Astrocyte of the hippocampus (primary cell): ENCODE measurements around the gene SULF2.
A peak's percentile ranks its signal among the peaks of the same experiment; 100 is the strongest.

Experiments used
- DNase-seq: peaks from one replicate; pipeline ENCODE4 v3.0.0; 2011; ENCODE audit warnings: low read depth, low spot score

Gene SULF2

GRCh38 chr20:47713163-47713562, 72.1 kb downstream of the SULF2 start:
- no peak for DNase-seq

GRCh38 chr20:47711046-47711752, 74.1 kb downstream of the SULF2 start:
- peak; percentile 28 for DNase-seq

DNA sequence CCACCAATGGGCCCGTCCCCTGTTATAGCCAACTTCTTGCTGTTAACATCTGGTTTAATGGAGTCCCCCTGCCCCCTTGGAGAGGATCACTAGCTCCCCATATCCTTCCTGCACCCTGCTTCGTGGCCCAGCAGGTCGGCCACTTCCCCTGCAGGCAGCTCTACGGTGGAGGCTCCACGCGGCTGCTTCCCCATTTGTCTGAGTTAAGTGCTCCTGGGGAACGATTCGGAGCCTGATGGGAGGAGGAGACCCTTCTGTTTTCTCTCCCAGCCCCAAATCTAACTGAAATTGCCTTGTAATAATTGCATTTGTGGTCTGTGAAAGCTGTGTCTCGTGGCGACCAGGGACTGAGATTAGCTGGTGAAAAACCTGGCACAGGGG, 74.6 kb downstream of the SULF2 start:
- DNase-seq, result no peak

GRCh38 chr20:47708953-47709833, 76.1 kb downstream of the SULF2 start:
- no peak for DNase-seq

GRCh38 chr20:47708140-47708807, 77.0 kb downstream of the SULF2 start:
- DNase-seq, result no peak

DNA sequence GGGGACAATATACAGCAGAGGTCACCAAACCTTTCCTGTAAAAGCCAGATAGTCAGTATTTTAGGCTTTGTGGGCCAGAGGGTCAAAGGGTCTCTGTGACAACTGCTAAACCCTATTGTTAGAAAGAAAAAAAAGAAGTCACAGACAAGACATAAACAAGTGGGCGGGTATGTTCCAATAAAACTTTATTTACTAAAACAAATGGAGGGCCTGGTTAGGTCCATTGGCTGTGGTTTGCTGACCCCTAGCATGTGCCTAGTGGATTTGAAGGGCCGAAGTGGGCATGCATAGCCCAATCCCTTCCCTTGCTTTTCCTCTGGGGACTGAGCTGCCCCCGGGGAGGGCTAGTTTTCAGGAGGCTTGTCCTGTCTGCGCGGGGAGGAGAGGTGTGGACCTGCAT, 78.9 kb downstream of the SULF2 start:
- DNase-seq, result no peak

GRCh38 chr20:47705497-47705856, 79.8 kb downstream of the SULF2 start:
- no peak for DNase-seq

DNA sequence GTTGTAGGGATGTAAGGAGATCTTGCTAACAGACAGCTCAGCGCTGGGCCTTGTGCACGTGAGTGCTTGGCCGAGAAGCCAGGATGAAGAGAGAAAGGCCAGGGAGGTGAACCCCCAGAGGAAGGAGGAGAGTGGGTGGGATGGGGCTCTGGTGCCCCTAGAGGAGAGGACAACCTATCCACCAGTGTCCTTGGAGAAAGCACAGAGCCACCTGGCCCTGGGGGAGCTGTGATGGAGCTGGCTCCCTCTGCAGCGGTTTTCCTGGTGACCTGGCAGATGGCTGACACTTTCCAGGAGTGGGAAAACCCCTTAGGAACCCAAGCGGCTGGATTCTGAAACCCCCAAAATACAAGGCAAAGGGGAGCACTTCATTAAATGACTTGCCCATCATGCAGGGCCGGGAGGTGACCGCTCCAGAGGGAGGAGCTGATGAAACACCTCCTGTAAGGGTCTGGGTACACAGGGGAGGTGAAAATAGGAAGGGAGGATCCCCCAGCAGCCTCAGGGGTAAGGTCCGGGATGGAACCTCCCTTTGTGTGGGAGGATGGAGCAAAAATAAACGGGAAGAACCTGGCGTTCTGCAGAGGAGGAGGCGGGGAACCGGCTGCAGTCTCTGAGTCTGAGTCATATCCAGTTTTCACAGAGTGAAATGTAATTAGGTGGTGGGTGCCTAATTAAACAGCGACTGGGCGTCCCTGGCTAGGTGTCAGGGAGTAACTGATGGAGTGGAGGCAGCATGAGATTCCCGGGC, 80.4 kb downstream of the SULF2 start:
- DNase-seq, result peak; percentile 71

GRCh38 chr20:47703748-47704147, 81.5 kb downstream of the SULF2 start:
- DNase-seq, result peak; percentile 28

DNA sequence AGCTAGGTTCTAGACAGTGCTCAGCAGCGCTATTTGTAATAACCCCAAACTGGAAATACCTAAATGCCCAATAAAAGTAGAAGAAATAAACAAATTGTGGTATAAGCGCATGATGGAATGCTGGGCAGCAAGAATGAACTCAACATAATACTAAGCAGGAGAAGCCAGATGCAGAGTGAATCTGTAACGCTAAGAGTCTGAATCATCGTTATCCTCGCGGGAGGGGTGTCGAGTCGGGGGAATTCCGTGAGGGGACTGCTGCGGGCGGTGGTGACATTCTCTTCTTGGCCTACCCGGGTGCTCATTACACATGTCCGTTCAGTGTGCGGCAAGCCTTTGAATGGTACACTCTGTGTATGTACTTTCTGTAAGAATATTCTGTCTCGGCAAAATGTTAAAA, 83.7 kb downstream of the SULF2 start:
- peak; percentile 55 for DNase-seq

DNA sequence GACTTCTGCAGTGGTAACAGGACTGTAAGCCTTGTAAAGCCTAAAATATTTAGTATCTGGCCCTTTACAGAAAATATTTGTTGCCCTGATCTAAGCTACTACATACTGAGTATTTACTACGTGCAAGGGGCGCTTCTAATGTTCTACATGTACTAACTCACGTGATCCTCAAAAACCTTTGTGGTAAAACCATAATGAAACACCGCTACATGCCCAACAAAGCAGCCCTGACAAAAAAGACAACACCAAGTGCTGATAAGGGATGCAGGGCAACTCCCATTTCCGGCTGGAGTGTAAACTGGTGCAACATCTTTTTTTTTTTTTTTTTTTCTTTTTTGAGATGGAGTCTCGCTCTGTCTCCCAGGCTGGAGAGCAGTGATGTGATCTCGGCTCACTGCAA, 85.0 kb downstream of the SULF2 start:
- DNase-seq, result no peak

GRCh38 chr20:47699818-47700217, 85.5 kb downstream of the SULF2 start:
- no peak for DNase-seq

- DNase-seq, result no peak
Measured at GRCh38 chr20:47698142-47698541, 87.1 kb downstream of the SULF2 start.

DNA sequence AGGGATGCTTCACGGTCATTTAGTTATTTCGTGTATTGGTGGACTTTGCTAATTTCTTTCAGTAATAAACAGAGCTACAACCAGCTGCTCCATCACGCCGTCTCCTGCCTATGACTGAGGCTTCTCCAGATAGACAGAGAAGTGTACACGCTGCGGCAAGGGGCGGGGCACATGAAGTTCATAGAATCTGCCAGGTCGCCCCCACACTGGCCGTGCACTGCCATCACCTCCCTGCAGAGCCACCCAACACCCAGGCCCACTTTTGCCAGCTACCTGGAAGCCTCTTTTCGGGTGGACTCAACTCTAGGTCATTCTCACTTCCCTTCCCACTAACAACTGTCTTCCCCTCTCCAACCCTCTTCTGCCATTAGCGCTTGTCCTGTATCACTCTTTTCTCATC, 88.4 kb downstream of the SULF2 start:
- DNase-seq, result no peak

DNA sequence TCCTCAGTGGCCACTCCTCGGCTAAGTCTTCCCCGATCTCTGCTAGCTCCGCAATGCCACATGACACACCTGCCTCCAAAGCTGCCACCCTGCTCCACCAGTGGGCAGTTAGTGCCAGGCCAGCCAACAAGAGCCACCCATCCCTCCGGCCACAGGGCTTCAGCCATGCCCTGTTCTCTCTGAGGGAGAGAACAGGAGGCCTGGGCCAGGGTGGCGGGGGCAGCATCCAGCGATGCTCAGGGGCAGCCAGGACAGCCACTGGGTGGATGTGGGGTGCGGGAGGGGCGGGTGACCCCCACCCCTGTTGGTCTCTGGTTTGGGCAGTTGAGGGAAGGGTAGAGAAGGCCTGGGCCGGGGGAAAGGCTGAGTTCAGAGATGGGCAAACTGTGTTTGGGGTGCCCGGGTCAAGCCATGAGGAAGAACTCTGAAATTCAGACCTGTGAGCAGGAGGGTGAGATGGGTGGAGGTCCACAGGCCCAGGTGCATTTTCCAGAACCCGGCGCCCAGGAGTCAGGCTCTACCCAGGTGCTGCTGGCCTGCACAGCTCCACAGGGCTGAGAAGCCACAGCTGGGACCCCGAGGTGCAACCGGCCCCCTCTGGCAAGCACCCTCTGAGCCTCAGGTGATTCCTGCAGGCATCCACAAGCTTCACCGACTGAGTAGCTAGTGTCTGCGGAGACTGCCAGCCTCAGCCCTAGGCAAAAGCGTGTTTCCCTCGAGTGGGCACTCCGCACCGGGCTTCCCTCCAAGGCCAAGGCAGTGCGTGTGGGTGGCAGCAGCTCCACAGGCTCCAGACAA, 91.1 kb downstream of the SULF2 start:
- DNase-seq, result no peak

- peak; percentile 47 for DNase-seq
Measured at GRCh38 chr20:47691625-47692024, 93.7 kb downstream of the SULF2 start.

DNA sequence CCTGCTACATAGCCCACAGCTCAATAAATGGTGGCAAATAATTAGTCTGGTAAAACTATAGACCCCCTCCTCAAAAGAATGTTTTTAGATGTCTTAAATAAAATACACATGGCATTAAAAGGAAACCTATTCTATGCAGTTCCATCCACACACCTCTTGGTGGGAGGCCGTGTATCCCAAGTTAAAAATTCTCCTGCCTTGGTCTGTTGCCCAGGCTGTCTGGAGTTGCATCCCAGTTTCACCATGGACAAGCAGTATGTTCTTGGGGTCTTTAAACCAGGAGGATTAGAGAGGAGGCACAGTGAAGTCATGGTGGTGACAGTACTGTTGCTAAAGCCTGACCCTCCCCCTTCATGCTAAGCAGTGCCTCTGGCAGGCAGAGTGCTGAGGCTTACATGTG, 95.5 kb downstream of the SULF2 start:
- no peak for DNase-seq

- DNase-seq, result peak; percentile 69
Measured at GRCh38 chr20:47688385-47689381, 96.6 kb downstream of the SULF2 start.

- no peak for DNase-seq
Measured at GRCh38 chr20:47687095-47687987, 97.9 kb downstream of the SULF2 start.
